DND-41 (cell line): ENCODE measurements around the gene ZNF184.

Experiments
- CTCF ChIP-seq: IDR thresholded peaks from 2 replicates; pipeline ENCODE4 v1.5.1; 2012; ENCODE audit warnings: borderline replicate concordance, low read length, moderate library complexity, mild to moderate bottlenecking; ENCODE audit not compliant: poor library complexity, severe bottlenecking; ENCODE audit errors: extremely low read depth
- EZH2 ChIP-seq: IDR thresholded peaks from 3 replicates; pipeline ENCODE4 v1.6.1; 2012; ENCODE audit warnings: borderline replicate concordance, low read depth, mild to moderate bottlenecking, moderate library complexity, low read length, inconsistent platforms; ENCODE audit not compliant: severe bottlenecking

GRCh38 chr6:27492631-27493190 is 19.8 kb upstream of the ZNF184 start:
- no peak for TF ChIP-seq EZH2
- TF ChIP-seq CTCF = no peak
